Measurements from ENCODE around the gene TNFRSF11A.

DNA sequence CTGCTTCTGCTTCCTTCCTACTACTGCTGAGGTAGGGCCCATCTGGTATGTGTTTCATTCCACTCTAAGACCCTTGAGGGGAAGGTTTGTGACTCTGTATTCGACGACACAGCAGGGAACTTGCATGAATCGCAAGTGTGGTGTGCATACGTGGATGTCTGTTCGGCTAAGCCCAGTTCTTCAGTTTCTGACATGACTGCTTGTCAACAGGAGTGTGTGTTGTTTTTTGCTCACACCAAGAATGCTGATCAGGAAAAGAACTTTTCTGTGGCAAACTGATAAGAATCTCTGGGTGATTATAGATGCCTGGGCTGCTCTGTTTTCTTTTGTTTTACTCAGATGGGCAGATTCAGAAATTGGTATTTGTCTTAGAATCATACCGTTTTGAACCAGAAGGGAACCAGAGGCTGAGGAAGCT is 22.0 kb downstream of the TNFRSF11A start:
- TF ChIP-seq POLR2AphosphoS5 (IDR thresholded peaks at IDR 0.05; ENCODE audit: low read depth), result no peak
- TF ChIP-seq, protein P1, sequence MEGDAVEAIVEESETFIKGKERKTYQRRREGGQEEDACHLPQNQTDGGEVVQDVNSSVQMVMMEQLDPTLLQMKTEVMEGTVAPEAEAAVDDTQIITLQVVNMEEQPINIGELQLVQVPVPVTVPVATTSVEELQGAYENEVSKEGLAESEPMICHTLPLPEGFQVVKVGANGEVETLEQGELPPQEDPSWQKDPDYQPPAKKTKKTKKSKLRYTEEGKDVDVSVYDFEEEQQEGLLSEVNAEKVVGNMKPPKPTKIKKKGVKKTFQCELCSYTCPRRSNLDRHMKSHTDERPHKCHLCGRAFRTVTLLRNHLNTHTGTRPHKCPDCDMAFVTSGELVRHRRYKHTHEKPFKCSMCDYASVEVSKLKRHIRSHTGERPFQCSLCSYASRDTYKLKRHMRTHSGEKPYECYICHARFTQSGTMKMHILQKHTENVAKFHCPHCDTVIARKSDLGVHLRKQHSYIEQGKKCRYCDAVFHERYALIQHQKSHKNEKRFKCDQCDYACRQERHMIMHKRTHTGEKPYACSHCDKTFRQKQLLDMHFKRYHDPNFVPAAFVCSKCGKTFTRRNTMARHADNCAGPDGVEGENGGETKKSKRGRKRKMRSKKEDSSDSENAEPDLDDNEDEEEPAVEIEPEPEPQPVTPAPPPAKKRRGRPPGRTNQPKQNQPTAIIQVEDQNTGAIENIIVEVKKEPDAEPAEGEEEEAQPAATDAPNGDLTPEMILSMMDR (IDR thresholded peaks at IDR 0.05; ENCODE audit: insufficient read depth, low read length), result no peak

Measured in HL-60 (cell line).